ENCODE measurements around the gene PLAGL2.

- TF ChIP-seq, protein P1, sequence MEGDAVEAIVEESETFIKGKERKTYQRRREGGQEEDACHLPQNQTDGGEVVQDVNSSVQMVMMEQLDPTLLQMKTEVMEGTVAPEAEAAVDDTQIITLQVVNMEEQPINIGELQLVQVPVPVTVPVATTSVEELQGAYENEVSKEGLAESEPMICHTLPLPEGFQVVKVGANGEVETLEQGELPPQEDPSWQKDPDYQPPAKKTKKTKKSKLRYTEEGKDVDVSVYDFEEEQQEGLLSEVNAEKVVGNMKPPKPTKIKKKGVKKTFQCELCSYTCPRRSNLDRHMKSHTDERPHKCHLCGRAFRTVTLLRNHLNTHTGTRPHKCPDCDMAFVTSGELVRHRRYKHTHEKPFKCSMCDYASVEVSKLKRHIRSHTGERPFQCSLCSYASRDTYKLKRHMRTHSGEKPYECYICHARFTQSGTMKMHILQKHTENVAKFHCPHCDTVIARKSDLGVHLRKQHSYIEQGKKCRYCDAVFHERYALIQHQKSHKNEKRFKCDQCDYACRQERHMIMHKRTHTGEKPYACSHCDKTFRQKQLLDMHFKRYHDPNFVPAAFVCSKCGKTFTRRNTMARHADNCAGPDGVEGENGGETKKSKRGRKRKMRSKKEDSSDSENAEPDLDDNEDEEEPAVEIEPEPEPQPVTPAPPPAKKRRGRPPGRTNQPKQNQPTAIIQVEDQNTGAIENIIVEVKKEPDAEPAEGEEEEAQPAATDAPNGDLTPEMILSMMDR (IDR thresholded peaks at IDR 0.05): no peak
- TF ChIP-seq EZH2 (IDR thresholded peaks at IDR 0.05) (no peak), EZH2phosphoT487 (IDR thresholded peaks at IDR 0.05) (no peak)
These were observed 17.6 kb downstream of the PLAGL2 start for GRCh38 chr20:32189691-32190615.
